IPS-18c (cell line): ENCODE results near the gene WIPI1.
"Not testable (repeated sequence)": the region's sequence is repeated elsewhere in the genome, so short reads cannot be mapped to it uniquely, and the experiment has no call there.

Experiments
- H3K4me3 ChIP-seq: 2 replicates; pipeline ENCODE4 v1.7.0; 2013; ENCODE audit warnings: low read depth, mild to moderate bottlenecking, low read length, moderate library complexity; ENCODE audit not compliant: insufficient read depth
- H3K9me3 ChIP-seq: one replicate; pipeline ENCODE4 v1.6.1; 2013; ENCODE audit warnings: mild to moderate bottlenecking, low read length, moderate library complexity; ENCODE audit not compliant: control insufficient read depth, insufficient read depth

The WIPI1 gene

GRCh38 chr17:68383443-68384321 lies 73.6 kb downstream of the WIPI1 start:
- H3K4me3 ChIP-seq: no peak overlapping the region
- no peaks in the 10 kb centered on the region for H3K9me3 ChIP-seq

DNA sequence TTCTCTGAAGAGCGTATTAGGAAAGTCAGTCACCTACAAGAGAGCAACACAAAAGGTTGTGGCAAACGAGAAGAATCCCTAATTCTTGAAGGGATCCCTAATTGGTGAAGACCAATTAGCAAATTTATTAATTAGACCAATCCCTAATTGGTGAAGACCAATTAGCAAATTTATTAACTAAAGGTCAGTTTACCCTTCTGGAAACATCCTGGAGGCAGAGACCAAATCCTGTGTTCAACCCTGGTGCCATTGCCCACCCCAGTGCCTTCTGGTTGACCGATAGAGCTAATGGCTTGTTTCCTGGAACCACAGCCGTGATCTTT lies 74.2 kb downstream of the WIPI1 start:
- no peak overlapping the region for H3K4me3 ChIP-seq
- H3K9me3 ChIP-seq: no peaks in the 10 kb centered on the region

DNA sequence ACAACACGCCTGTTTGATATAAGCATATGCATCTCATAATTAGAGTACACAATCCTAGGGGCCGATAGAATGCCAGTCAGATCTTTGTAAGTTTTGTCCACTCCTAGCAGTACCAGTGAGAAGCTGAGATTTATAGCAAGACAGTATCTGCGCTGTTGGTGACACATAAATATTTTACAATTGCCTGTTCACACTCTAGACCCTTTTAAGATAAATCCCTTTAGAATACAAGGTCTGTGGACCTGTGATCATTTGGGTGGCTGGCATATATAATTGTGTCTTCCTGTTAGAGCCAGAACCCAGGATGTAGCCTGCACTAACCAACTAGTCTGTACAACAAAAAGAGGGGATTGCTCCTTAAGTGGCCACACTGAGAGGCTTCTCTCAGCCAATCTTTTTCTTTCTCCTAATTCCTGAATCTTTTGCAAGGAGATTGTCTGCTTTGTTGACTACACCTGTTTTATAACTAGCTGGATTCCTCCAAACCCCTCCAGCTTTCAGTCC lies 74.7 kb downstream of the WIPI1 start:
- Histone ChIP-seq H3K4me3 (no peak overlapping the region), H3K9me3 (no peaks in the 10 kb centered on the region)

DNA sequence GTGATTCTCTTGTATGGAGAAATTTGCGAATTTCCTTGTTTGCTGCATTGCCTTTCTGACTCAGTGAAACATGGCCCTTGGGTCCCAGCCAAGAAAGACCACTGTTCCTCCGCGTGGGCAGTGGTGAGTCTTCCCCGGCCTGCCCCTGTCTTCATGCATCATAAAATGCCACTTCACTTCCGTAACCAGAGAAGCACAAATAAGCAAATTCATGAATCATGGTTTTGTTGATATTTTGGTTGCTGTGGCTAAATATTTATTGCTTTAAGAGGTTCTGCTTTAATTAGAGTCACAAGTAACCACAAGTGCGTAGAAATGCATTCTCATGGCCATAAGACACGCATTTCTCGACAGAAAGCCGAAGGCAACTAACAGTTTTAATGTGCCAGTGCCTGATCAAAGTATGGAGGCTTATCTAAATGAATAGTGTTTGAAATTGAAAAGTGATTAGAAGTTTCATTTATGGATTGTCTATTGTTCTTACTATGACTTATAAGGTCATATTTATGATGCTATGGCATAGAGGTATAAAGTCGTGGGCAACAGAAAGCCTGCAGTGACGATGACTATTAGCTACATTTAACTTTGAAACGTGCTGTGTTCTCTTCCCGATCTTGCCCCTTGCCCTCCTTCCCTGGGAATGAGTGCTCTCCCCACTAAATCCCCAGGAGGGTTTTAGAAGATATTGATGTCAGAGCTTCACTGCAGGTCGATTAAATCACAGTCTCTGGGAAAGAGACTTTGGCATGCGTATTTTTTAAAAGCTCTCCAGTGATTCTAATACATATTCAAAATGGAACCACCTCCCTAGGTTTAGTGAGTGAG lies 76.0 kb downstream of the WIPI1 start:
- H3K9me3 ChIP-seq: no peaks in the 10 kb centered on the region
- no peak overlapping the region for H3K4me3 ChIP-seq

- H3K4me3 ChIP-seq: no peak overlapping the region
Measured at GRCh38 chr17:68379692-68380677, 77.3 kb downstream of the WIPI1 start.

DNA sequence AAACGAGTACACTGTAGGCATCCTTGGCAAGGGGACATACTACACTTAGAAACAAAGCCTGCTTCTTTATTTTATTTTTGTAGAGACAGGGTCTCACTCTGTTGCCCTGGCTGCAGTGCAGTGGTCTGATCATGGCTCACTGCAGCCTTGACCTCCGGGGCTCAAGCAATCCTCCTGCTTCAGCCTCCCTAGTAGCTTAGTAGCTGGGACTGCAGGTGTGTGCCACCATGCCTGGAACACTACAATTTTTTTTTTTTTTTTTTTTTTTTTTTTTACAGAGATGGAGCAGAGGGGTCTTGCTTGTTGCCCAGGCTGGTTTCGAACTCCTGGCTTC lies 78.2 kb downstream of the WIPI1 start:
- Histone ChIP-seq H3K9me3 (no peaks in the 10 kb centered on the region), H3K4me3 (no peak overlapping the region)

More at GRCh38 chr17:68379692-68380677, 77.3 kb downstream of the WIPI1 start:
- no peaks in the 10 kb centered on the region for H3K9me3 ChIP-seq

GRCh38 chr17:68378268-68379176 lies 78.8 kb downstream of the WIPI1 start:
- H3K4me3 ChIP-seq: no peak overlapping the region; the same call in 1 of the 2 replicates
- no peaks in the 10 kb centered on the region for H3K9me3 ChIP-seq

- Histone ChIP-seq H3K9me3 (no peaks in the 10 kb centered on the region), H3K4me3 (peak overlapping the region; percentile 9; the same call in 1 of the 2 replicates)
Measured at GRCh38 chr17:68377771-68378267, 79.5 kb downstream of the WIPI1 start.

DNA sequence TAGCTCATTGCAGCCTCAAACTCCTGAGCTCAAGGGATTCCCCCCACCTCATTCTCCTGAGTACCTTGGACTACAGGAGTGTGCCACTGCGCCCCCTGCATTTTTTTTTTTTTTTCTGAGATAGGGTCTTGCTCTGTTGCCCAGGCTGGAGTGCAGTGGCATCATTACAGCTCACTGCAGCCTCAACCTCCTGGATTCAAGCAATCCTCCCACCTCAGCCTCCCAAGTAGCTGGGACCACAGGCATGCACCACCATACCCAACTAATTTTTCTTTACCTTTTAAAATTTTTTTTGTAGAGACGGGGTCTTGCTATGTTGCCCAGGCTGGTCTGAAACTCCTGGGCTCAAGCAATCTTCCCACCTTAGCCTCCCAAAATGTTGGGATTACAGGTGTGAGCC lies 81.1 kb downstream of the WIPI1 start:
- not testable (repeated sequence) for H3K4me3 ChIP-seq, H3K9me3 ChIP-seq

DNA sequence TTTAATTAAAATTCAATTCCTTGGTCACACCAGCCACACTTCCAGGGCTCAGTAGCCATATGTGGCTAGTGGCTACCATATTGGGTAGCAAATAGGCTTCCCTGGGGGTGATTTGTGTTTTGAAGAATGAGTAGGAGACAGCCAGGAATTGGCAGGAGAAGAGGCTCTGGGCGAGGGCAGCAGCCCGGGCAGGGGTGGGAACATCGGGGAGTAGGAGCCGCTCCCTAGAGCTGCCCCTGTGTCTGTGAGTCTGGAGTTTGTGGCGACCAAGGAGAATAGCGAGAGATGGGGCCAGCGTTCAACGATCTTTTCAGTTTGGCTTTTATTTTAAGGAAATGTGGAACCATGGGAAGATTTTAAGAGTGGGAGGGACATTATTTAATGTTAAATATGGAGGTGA lies 81.7 kb downstream of the WIPI1 start:
- Histone ChIP-seq H3K4me3 (no peak overlapping the region), H3K9me3 (no peaks in the 10 kb centered on the region)
